HEK293 (cell line): Measurements from ENCODE around the gene KDM5A.

Source experiments
- BCL6B ChIP-seq: fragments of 450-650 bp; formaldehyde crosslinking; IDR thresholded peaks from 2 replicates; pipeline ENCODE4 v1.5.1; 2017; ENCODE audit warnings: missing biosample characterization, missing genetic modification characterization
- CTCF ChIP-seq: fragments of 450-650 bp; formaldehyde crosslinking; IDR thresholded peaks from 2 replicates; pipeline ENCODE4 v1.5.1; 2016; ENCODE audit warnings: missing biosample characterization, missing genetic modification characterization
- KLF1 ChIP-seq: fragments of 450-650 bp; formaldehyde crosslinking; IDR thresholded peaks from 2 replicates; pipeline ENCODE4 v1.5.1; 2016; ENCODE audit warnings: missing biosample characterization, missing genetic modification characterization
- MEIS1 ChIP-seq: sonication (generic); formaldehyde crosslinking; IDR thresholded peaks from 2 replicates; pipeline ENCODE4 v1.8.1; 2022; ENCODE audit warnings: missing genetic modification reagents, mild to moderate bottlenecking, borderline replicate concordance
- ZNF174 ChIP-seq: fragments of 450-650 bp; formaldehyde crosslinking; IDR thresholded peaks from 2 replicates; pipeline ENCODE4 v1.5.0; 2017; ENCODE audit warnings: missing biosample characterization, mild to moderate bottlenecking, missing genetic modification characterization
- ZNF292 ChIP-seq: fragments of 450-650 bp; formaldehyde crosslinking; IDR thresholded peaks from 2 replicates; pipeline ENCODE4 v1.5.1; 2016; ENCODE audit warnings: low read depth, missing biosample characterization, missing genetic modification characterization, borderline replicate concordance
- ZNF416 ChIP-seq: fragments of 450-650 bp; formaldehyde crosslinking; IDR thresholded peaks from 2 replicates; pipeline ENCODE4 v1.5.1; 2016; ENCODE audit warnings: missing biosample characterization, missing genetic modification characterization
- ZNF433 ChIP-seq: fragments of 450-650 bp; formaldehyde crosslinking; IDR thresholded peaks from 2 replicates; pipeline ENCODE4 v1.5.1; 2016; ENCODE audit warnings: missing biosample characterization, missing genetic modification characterization, low read depth

- TF ChIP-seq CTCF (tag by site-specific recombination) (no peak), BCL6B (no peak), ZNF416 (tag by site-specific recombination) (no peak), MEIS1 (CRISPR knock-in tag) (no peak), ZNF174 (no peak), ZNF292 (no peak), ZNF433 (tag by site-specific recombination) (no peak), KLF1 (tag by site-specific recombination) (no peak)
Measured at GRCh38 chr12:254039-254438, 135.1 kb downstream of the KDM5A start.
